ENCODE data around the gene DKKL1. TPM values are rescaled to one million over a fixed set of nuclear protein-coding genes. Genes with fewer than 3 reads are reported as not detected.
"Not testable (repeated sequence)": the region's sequence is repeated elsewhere in the genome, so short reads cannot be mapped to it uniquely, and the experiment has no call there.

The DKKL1 gene
- polyA plus RNA-seq, 1 of the 3 experiments (the other 2 are of a cell fraction): 0.36 TPM

DNA sequence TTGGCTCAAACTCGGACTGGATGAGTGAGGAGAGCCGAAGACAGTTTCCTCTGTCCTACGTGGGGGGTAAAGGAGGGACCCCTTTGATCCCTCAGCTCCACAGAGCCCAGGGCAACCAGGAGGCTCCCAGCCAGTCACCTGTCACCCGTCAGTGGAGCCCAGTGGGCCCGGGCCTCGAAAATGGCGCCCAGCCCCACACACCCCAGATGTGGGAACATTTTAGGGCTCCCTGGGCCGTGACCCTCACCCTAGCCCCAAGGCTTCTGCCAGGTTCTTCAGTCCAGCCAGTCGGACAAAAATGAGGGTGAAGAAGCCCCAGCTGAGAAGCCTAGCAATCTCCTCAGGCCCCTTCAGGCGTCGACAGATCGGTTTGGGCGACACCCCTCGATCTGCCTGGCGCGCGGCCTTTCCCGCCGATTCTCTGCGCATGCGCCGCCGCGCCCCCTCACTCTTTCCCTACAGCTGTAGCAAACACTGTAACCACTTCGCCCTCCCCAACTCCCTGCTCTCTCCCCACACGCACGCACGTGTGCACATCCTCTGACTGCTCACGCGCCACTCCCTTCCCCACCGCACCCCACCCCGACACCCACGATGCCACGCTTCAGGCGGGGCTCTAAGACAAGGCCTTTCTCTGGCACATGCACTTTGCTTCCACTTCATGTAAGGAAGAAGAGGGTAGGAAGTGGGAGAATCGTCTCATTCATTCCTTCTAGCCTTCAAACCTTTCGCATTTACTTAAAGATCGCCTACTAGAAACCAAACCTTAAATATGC is 38.7 kb upstream of the DKKL1 start, which contains the start of gene SLC6A16:
Gene SLC6A16 (minus strand): TSS at position 391 of the 776 bp plus-strand sequence. CDS start 13,844 bp downstream, outside the sequence.
- POLR2A ChIA-PET: no interaction called here

GRCh38 chr19:49325756-49326155 is 37.9 kb upstream of the DKKL1 start:
- H2AFZ ChIP-seq (ENCODE audit: low read depth); H3K4me1 ChIP-seq (ENCODE audit: control insufficient read depth in 1 of 2, insufficient read depth in 2 of 2, low read depth in 1 of 2, low read length in 1 of 2); H3K27me3 ChIP-seq (ENCODE audit: insufficient read depth); H3K27ac ChIP-seq (ENCODE audit: low read depth in 2 of 2, low read length in 1 of 2); POLR2A ChIA-PET; H3K4me3 ChIP-seq (ENCODE audit: low read depth in 2 of 2, low read length in 1 of 2); H4K20me1 ChIP-seq (ENCODE audit: insufficient read depth); H3K9ac ChIP-seq; H3K9me2 ChIP-seq; DNase-seq; H3F3A ChIP-seq (replicated peaks; ENCODE audit: insufficient read depth); H3K79me2 ChIP-seq (ENCODE audit: insufficient read depth); H3K4me2 ChIP-seq: not testable (repeated sequence)
- H3K9me3 ChIP-seq: peaks cover 10% of the 10 kb centered on the region; the same call in 1 of the 2 replicates
- peaks cover 0 to 39% of the 10 kb centered on the region in 2 experiments for H3K36me3 ChIP-seq (replicated peaks in 1 of 2; ENCODE audit: control insufficient read depth in 1 of 2, insufficient read depth in 2 of 2, low read length in 1 of 2)
- WGBS (ENCODE audit: low lambda C conversion rate): 59% methylated on average over 13 of the region's 13 CpGs
- CTCF ChIA-PET: interaction anchor here (0.8 kb wide), 1 partner anchor 24 kb away, joined by 4 read pairs; no protein-coding TSS in a partner anchor

More for the DNA sequence above, 38.7 kb upstream of the DKKL1 start, which contains the start of gene SLC6A16:
- Histone ChIP-seq H3K4me2 (no peak within 1 kb of the TSS), H3K79me2 (ENCODE audit: insufficient read depth) (no peaks in the 10 kb centered on the region; the same call in 1 of the 2 replicates), H3K9me2 (no peaks in the 10 kb centered on the region), H3K27me3 (ENCODE audit: insufficient read depth) (no peaks in the 10 kb centered on the region), H3K9me3 (peaks cover 10% of the 10 kb centered on the region; the same call in 1 of the 2 replicates), H3K4me1 (ENCODE audit: control insufficient read depth in 1 of 2, insufficient read depth in 2 of 2, low read depth in 1 of 2, low read length in 1 of 2) (no peaks in the 10 kb centered on the region), H3K9ac (no peak within 1 kb of the TSS), H3K27ac (ENCODE audit: low read depth in 2 of 2, low read length in 1 of 2) (no peak within 1 kb of the TSS), H3K4me3 (ENCODE audit: low read depth in 2 of 2, low read length in 1 of 2) (no peak within 1 kb of the TSS), H3K36me3 (replicated peaks in 1 of 2; ENCODE audit: control insufficient read depth in 1 of 2, insufficient read depth in 2 of 2, low read length in 1 of 2) (peaks cover 0 to 36% of the 10 kb centered on the region in 2 experiments), H3F3A (replicated peaks; ENCODE audit: insufficient read depth) (no peaks in the 10 kb centered on the region), H4K20me1 (ENCODE audit: insufficient read depth) (no peaks in the 10 kb centered on the region), H2AFZ (ENCODE audit: low read depth) (no peak within 1 kb of the TSS)
- TF ChIP-seq CHD2 (IDR thresholded peaks at IDR 0.05; ENCODE audit: low read length, partially characterized antibody) (no peak), FOSL2 (IDR thresholded peaks at IDR 0.05; ENCODE audit: borderline replicate concordance, low read depth) (no peak), IRF3 (IDR thresholded peaks at IDR 0.05; ENCODE audit: low read depth, low read length) (no peak), MXI1 (IDR thresholded peaks at IDR 0.05; ENCODE audit: low read depth, low read length) (no peak), TCF12 (IDR thresholded peaks at IDR 0.05) (no peak), RCOR1 (IDR thresholded peaks at IDR 0.05; ENCODE audit: low read length) (no peak), SMC3 (IDR thresholded peaks at IDR 0.05; ENCODE audit: low read depth, low read length) (no peak), FOXM1 (IDR thresholded peaks at IDR 0.05; ENCODE audit: low read depth) (no peak), ZBTB33 (IDR thresholded peaks at IDR 0.05; ENCODE audit: borderline replicate concordance, low read depth) (no peak), FOXJ3 (CRISPR knock-in tag; IDR thresholded peaks at IDR 0.05) (no peak)
- TF ChIP-seq, protein P1, sequence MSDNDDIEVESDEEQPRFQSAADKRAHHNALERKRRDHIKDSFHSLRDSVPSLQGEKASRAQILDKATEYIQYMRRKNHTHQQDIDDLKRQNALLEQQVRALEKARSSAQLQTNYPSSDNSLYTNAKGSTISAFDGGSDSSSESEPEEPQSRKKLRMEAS (IDR thresholded peaks at IDR 0.05; ENCODE audit: low read depth): no peak
- CTCF ChIA-PET: interaction anchor here (1.2 kb wide), 1 partner anchor 23 kb away, joined by 4 read pairs; no protein-coding TSS in a partner anchor
- no peak for DNase-seq
- 75% methylated on average over 35 of the region's 38 CpGs for WGBS (ENCODE audit: low lambda C conversion rate)

All from SK-N-SH (cell line).